Natural killer cell treated with Interleukin-12 subunit alpha and Interleukin-12 subunit beta and Interleukin-15 and Interleukin-18, amount 100 ng/mL, for 72 hours (primary cell): Measurements from ENCODE around the gene CRY2. TPM values are rescaled to one million over a fixed set of nuclear protein-coding genes. Genes with fewer than 3 reads are reported as not detected.

Source experiments
- ATAC-seq, 2 donors: fragments of 150-1000 bp; cut with Tn5 transposase in 1 of 2; sonication (Bioruptor Pico), chemical (Tn5 transposase) in 1 of 2; 2 replicates each; pipeline ENCODE4 v1.10.0; 2021
- DNase-seq: peaks from one replicate; pipeline ENCODE4 v3.0.0; 2022; ENCODE audit warnings: low spot score
- H3K27ac Mint-ChIP-seq, 2 donors: 1 replicate in 1 of 2; 2 replicates in 1 of 2; pipeline ENCODE4 v1.8.0; 2022; ENCODE audit warnings: mixed read lengths in 2 of 2, mild to moderate bottlenecking in 1 of 2, moderate library complexity in 1 of 2
- H3K27me3 Mint-ChIP-seq, 2 donors: 1 replicate in 1 of 2; 2 replicates in 1 of 2; pipeline ENCODE4 v1.8.0; 2022; ENCODE audit warnings: mixed read lengths in 2 of 2
- H3K36me3 Mint-ChIP-seq: one replicate; pipeline ENCODE4 v1.8.0; 2022; ENCODE audit warnings: mixed read lengths
- H3K4me1 Mint-ChIP-seq, 2 donors: 1 replicate in 1 of 2; 2 replicates in 1 of 2; pipeline ENCODE4 v1.8.0; 2022; ENCODE audit warnings: low read depth in 2 of 2, mixed read lengths in 2 of 2, mild to moderate bottlenecking in 1 of 2
- H3K4me3 Mint-ChIP-seq: one replicate; pipeline ENCODE4 v1.8.0; 2022; ENCODE audit warnings: mixed read lengths
- H3K9me3 Mint-ChIP-seq: 2 replicates; pipeline ENCODE4 v1.8.0; 2022; ENCODE audit warnings: mixed read lengths
- total RNA-seq, 2 donors: library from RNA; stranded (reverse); gene quantifications; one replicate each; pipeline ENCODE4 v1.2.3, GENCODE V29; 2022

Gene CRY2
- total RNA-seq, 2 donors from 2014 or later = 22.8 to 28.5 TPM

DNA sequence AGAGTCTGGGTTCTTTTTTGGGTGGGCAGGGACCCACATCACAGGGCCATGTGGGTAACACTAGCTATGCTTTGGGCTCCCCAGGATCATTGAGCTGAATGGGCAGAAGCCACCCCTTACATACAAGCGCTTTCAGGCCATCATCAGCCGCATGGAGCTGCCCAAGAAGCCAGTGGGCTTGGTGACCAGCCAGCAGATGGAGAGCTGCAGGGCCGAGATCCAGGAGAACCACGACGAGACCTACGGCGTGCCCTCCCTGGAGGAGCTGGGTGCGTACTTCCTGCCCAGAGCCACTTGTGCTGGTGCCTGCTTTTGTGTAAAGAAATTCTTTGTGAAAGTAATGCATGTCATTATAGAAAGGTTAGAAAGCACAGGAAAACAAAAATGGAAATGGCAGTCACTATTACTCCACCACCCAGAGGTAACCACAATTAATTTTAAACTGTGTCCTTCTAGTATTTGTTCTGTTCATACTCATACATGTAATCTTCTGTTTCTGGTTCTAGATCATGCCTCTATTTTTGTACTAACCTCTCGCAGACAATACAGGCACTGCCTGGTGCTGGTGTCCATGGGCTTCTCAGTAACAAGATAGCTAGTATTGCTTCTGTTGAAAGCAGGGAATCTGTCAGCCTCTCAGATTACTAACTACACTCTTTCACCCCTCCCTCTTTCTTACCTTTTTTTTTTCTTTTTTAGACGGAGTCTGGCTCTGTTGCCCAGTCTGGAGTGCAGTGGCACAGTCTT lies 13.7 kb downstream of the CRY2 start:
- no peak overlapping the region for H3K27ac Mint-ChIP-seq
- no peaks in the 10 kb centered on the region for H3K27me3 Mint-ChIP-seq
- H3K36me3 Mint-ChIP-seq = peaks cover 5% of the 10 kb centered on the region
- H3K4me1 Mint-ChIP-seq = peaks cover 0 to 3% of the 10 kb centered on the region in 2 donors
- ATAC-seq (no peak), DNase-seq (no peak)
- H3K4me3 Mint-ChIP-seq = no peak overlapping the region
- no peaks in the 10 kb centered on the region for H3K9me3 Mint-ChIP-seq

DNA sequence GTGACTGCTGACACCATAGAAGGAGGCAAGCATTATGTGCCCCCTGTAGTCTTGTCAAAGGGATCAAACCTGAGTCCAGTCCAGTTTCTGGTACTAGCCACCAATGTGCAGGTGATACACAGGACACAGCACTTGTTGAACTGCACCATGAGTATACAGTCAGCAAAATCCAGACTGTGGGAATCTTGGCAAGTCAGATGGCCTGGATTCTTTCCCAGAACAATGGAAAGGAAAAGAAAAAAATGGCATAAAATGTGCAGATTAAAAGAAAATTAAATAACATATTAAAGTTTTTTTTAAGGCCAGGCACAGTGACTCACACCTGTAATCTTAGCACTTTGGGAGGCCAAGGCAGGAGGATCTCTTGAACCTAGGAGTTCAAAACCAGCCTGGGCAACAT lies 16.8 kb downstream of the CRY2 start:
- Mint-ChIP-seq H3K36me3 (peaks cover 6% of the 10 kb centered on the region), H3K4me3 (no peak overlapping the region)
- no peak for DNase-seq

GRCh38 chr11:45869551-45869950 lies 22.3 kb downstream of the CRY2 start:
- Mint-ChIP-seq H3K4me1 (peaks cover 0 to 3% of the 10 kb centered on the region in 2 donors), H3K27me3 (no peaks in the 10 kb centered on the region), H3K27ac (no peak overlapping the region), H3K9me3 (no peaks in the 10 kb centered on the region), H3K4me3 (no peak overlapping the region), H3K36me3 (peaks cover 19% of the 10 kb centered on the region)
- ATAC-seq (no peak), DNase-seq (no peak)

More for the DNA sequence above, 16.8 kb downstream of the CRY2 start:
- no peak overlapping the region for H3K27ac Mint-ChIP-seq
- no peaks in the 10 kb centered on the region for H3K4me1 Mint-ChIP-seq
- H3K27me3 Mint-ChIP-seq = no peaks in the 10 kb centered on the region
- no peaks in the 10 kb centered on the region for H3K9me3 Mint-ChIP-seq
- ATAC-seq = no peak

GRCh38 chr11:45870706-45871105 lies 23.4 kb downstream of the CRY2 start:
- no peak for ATAC-seq
- no peaks in the 10 kb centered on the region for H3K9me3 Mint-ChIP-seq
- no peak for DNase-seq
- H3K36me3 Mint-ChIP-seq = peaks cover 19% of the 10 kb centered on the region
- H3K27me3 Mint-ChIP-seq = no peaks in the 10 kb centered on the region
- no peak overlapping the region for H3K4me3 Mint-ChIP-seq
- peaks cover 0 to 3% of the 10 kb centered on the region in 2 donors for H3K4me1 Mint-ChIP-seq
- H3K27ac Mint-ChIP-seq = no peak overlapping the region

GRCh38 chr11:45871638-45872037 lies 24.4 kb downstream of the CRY2 start:
- DNase-seq (no peak), ATAC-seq (no peak)
- Mint-ChIP-seq H3K27me3 (no peaks in the 10 kb centered on the region), H3K9me3 (no peaks in the 10 kb centered on the region), H3K4me1 (peaks cover 0 to 3% of the 10 kb centered on the region in 2 donors), H3K4me3 (no peak overlapping the region), H3K27ac (no peak overlapping the region), H3K36me3 (peaks cover 19% of the 10 kb centered on the region)

DNA sequence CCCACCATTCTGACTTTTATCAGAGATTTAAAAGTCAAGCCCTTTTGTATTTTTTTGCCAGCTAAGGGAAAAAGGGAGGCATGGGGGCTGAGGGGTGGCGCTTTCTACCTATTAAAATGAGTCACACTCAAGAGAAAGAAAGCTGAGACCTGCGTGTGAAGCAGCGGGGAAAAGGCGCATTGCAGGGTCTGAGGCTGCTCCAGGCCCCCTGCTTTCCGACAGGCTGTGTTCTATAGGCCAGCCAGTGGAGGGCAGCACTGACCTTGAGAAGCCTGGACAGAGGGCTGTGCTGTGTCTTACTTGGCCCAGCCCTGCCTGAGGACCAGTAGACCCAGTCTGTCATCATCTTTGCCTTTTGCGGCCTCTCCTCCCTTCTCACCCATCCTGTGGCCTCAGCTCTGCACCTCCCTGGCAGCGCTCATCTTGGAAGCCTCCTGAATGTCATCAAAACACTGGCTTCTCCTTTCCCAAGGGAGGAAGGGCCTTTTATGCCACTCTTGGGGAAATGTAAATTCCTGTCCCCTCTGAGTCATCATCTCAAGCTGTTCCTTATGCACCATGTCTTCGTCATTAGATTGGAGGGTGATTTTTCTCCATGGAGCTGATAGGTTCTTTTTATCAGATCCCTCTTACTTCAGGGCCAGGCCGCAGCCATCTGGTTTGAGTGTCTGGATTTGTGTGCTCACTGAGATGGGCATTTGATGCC lies 25.5 kb downstream of the CRY2 start:
- Mint-ChIP-seq H3K27me3 (no peaks in the 10 kb centered on the region), H3K9me3 (no peaks in the 10 kb centered on the region), H3K4me3 (no peak overlapping the region), H3K27ac (no peak overlapping the region), H3K4me1 (peaks cover 0 to 3% of the 10 kb centered on the region in 2 donors), H3K36me3 (peaks cover 13% of the 10 kb centered on the region)
- peak in 1 of 2 donors; percentile 56 for ATAC-seq
- DNase-seq = no peak

- H3K36me3 Mint-ChIP-seq = peaks cover 17% of the 10 kb centered on the region
- DNase-seq (peak; percentile 23), ATAC-seq (no peak)
- H3K27me3 Mint-ChIP-seq = no peaks in the 10 kb centered on the region
- H3K9me3 Mint-ChIP-seq = no peaks in the 10 kb centered on the region
- peaks cover 0 to 3% of the 10 kb centered on the region in 2 donors for H3K4me1 Mint-ChIP-seq
- no peak overlapping the region for H3K27ac Mint-ChIP-seq
- no peak overlapping the region for H3K4me3 Mint-ChIP-seq
Observed at GRCh38 chr11:45876401-45876800, 29.1 kb downstream of the CRY2 start.

DNA sequence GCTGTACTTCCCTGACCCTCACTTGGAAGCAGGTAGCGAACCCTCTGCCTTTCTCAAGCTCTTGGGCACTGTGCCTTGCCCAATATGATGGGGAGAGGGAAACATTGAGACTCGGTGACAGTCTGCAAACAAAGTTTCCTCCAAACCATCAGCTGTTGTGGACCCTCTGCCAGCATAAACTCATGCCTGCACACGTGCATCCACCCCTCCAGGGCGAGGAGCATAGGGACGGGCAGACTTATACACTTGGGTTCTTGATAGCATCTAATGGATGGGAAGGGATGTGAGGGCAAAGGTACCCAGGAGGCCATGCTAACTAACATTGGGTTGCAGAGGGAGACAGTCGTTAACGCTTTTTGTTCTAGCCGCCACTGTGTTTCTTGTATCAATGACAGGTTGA lies 29.9 kb downstream of the CRY2 start:
- Mint-ChIP-seq H3K36me3 (peaks cover 17% of the 10 kb centered on the region), H3K27me3 (no peaks in the 10 kb centered on the region), H3K4me1 (peaks cover 0 to 3% of the 10 kb centered on the region in 2 donors), H3K27ac (no peak overlapping the region), H3K9me3 (no peaks in the 10 kb centered on the region), H3K4me3 (no peak overlapping the region)
- DNase-seq (peak; percentile 50), ATAC-seq (no peak)

DNA sequence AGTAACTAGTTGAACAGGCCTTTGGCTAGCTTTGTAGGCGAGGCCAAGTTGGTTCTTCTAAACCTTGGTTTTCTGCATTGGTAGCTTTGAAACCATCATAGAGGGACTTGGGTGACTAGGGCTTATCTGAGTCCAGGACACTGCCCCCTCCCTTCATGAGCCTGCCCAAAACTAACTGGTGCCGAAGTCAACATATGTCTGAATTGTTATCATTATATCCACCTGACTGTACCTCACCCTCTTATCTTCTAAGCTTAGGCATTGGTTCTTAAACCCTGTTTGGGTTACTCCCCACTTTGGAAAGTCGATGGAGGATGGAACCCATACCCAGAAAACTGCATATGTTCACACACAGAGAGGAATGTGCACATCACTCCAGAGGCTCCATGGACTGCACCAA lies 30.6 kb downstream of the CRY2 start:
- H3K27ac Mint-ChIP-seq = no peak overlapping the region
- peaks cover 0 to 3% of the 10 kb centered on the region in 2 donors for H3K4me1 Mint-ChIP-seq
- H3K4me3 Mint-ChIP-seq = no peak overlapping the region
- no peaks in the 10 kb centered on the region for H3K9me3 Mint-ChIP-seq
- no peak for ATAC-seq
- no peak for DNase-seq
- H3K36me3 Mint-ChIP-seq = peaks cover 17% of the 10 kb centered on the region
- H3K27me3 Mint-ChIP-seq = no peaks in the 10 kb centered on the region

DNA sequence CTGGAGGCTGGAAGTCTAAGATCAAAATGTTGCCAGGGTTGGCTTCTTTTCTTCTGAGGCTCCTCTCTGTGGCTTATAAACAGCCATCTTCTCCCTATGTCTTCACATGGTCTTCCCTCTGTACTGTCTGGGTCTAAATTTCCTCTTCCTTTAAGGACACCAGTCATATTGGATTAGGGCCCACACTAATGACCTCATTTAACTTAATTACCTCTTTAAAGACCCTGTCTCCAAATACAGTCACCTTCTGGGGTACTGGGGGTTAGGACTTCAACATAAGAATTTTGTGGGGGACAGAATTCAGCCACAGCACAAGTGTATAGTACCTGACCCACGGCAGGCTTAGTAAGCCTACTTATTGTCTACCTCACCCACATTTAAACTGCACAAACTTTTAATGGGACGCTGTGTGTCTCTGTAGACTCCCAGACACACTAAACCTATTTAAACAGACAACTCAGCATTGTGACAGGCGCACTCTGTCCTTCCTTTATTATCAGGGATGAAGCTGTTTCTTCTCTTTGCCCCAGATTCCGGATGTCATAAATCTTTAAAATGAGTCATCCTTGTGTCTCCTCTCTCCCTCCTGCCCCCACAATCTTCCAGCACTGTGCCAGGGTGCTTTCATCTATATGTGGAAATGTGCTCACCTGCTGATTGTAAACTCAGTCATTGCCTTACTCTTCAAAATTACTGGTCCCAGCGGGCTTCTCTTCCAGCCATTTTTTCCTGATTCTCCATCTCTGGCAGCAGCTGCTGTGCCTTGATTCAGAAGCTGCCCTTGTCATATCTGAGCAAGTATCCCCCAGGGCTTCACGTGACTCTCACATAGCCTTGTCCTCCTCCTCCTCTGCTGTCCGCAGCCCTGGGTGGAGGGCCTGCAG lies 32.8 kb downstream of the CRY2 start:
- DNase-seq (no peak), ATAC-seq (no peak)
- Mint-ChIP-seq H3K27ac (no peak overlapping the region), H3K27me3 (peaks cover 0 to 4% of the 10 kb centered on the region in 2 donors), H3K9me3 (no peaks in the 10 kb centered on the region), H3K4me3 (no peak overlapping the region), H3K36me3 (peaks cover 10% of the 10 kb centered on the region), H3K4me1 (peaks cover 8 to 10% of the 10 kb centered on the region in 2 donors)

DNA sequence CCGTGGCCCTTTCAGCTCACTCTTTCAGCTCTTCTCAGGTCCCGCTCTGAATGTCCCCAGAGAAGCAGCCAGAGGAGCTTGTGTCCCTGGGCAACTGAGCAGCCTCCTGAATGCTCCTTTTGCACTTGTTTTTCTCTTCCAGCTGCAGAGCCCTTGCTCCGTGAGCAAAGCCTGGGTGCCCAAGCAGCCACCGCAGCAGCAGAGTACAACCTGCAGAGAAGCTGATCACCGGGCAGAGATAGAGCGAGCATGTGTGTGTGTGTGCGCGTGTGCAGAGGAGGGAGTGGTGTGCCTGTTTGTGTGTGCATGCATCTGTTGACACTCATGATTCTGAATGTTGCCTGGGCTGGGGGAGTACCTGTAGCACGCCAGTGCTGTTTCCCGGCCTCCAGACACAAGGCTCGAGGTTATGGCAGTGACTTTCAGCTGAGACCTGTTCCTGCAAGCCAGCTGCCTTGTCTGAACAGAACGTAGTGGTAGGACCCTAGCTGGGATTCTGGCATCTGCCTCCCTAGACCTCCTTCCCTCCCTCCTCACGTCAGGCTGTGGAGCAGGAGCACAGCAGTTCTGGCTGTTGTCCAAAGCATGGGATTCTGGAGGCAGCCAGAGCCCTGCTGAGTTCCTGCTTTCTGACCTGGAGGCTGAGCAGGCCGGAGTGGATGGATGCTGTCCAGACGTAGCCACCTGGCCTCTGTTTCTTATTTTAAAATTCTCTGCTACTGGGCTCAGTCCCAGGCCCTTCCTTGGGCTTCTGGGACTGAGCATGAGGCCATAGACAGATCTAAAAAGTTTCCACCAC lies 33.7 kb downstream of the CRY2 start:
- Mint-ChIP-seq H3K27ac (no peak overlapping the region), H3K4me1 (peaks cover 11 to 13% of the 10 kb centered on the region in 2 donors), H3K4me3 (no peak overlapping the region), H3K36me3 (peaks cover 10% of the 10 kb centered on the region), H3K27me3 (peaks cover 0 to 4% of the 10 kb centered on the region in 2 donors), H3K9me3 (no peaks in the 10 kb centered on the region)
- peak; percentile 31 for DNase-seq
- no peak for ATAC-seq

DNA sequence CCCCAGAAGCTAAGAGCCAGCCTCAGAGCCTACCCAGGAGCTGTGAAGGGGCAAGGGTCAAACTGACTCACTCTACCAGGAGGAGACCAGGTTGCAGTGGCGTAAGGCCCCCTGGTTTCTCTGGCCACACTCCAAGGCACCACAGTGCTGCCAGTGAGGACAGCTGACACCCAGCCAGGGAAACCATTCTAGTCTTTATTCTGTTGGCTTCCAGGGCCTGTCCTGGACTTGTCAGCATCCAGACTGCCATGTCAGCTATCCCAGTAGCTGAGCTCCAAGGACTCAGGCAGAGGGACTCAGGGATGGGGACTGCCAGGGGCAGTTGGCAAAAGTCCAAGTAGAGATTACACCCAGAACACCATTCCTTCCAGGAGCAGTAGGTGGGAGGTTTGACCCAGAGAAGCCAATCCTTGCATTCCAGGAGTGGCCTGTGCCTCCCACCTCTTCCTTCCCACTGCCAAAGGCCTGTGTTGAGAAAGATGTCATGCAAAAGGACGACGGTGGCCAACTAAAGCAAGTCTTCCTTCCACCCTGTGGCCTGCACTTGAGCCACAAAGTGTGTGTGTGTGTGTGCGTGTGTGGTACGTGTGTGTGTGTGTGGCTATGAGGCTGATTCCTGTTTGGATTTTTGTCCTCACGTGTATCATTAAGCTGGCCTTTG lies 34.6 kb downstream of the CRY2 start:
- no peak overlapping the region for H3K27ac Mint-ChIP-seq
- H3K27me3 Mint-ChIP-seq = peaks cover 0 to 4% of the 10 kb centered on the region in 2 donors
- ATAC-seq (no peak), DNase-seq (no peak)
- no peak overlapping the region for H3K4me3 Mint-ChIP-seq
- no peaks in the 10 kb centered on the region for H3K9me3 Mint-ChIP-seq
- peaks cover 11 to 13% of the 10 kb centered on the region in 2 donors for H3K4me1 Mint-ChIP-seq
- H3K36me3 Mint-ChIP-seq = peaks cover 10% of the 10 kb centered on the region
